HL-60/S4 treated with phorbol 12-myristate 13-acetate at 8.2 ng/mL for 4 days and 3 days (cell line): Measurements from ENCODE around the gene TMEM151B.

Experiments used
- in situ Hi-C: fragments of 300-500 bp; cut with MboI; formaldehyde crosslinking; loops from 2 replicates; pipeline ENCODE4 v1.15.0; 2022; ENCODE audit warnings: low sequenced_read_pairs

Gene TMEM151B

DNA sequence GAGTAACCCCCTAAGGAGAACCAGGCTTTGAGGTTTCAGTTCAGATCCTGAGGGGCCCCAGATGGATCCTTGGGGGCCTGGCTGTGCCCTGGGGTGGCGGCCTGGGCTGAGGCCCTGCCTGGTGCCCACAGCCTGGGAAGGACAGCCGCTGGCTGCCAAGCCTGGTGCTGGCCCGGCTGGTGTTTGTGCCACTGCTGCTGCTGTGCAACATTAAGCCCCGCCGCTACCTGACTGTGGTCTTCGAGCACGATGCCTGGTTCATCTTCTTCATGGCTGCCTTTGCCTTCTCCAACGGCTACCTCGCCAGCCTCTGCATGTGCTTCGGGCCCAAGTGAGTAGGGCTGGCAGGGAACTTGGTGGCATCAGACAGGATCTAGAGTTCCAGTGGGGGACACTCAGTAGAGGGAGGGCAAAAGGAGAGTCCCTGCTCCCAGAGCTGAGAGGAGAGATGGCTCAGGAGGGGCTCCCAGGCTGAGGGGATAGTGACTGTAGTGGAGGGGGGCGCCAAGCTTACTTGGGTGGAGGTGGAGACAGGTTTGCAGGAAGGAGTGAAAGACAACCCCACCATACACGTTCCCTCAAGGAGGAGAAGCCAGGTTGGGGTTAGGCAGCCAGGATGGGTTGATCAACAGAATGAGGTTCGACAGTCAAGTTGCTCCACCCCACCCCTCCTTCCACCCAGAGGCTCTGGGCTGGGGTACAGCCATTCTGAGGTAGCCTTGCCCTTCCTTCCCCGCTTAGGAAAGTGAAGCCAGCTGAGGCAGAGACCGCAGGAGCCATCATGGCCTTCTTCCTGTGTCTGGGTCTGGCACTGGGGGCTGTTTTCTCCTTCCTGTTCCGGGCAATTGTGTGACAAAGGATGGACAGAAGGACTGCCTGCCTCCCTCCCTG, 37.3 kb upstream of the TMEM151B start:
- in situ Hi-C loops: no loop called here

DNA sequence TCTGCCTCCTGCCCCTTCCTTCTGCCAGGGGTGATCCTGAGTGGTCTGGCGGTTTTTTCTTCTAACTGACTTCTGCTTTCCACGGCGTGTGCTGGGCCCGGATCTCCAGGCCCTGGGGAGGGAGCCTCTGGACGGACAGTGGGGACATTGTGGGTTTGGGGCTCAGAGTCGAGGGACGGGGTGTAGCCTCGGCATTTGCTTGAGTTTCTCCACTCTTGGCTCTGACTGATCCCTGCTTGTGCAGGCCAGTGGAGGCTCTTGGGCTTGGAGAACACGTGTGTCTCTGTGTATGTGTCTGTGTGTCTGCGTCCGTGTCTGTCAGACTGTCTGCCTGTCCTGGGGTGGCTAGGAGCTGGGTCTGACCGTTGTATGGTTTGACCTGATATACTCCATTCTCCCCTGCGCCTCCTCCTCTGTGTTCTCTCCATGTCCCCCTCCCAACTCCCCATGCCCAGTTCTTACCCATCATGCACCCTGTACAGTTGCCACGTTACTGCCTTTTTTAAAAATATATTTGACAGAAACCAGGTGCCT, 36.6 kb upstream of the TMEM151B start:
- in situ Hi-C loops: no loop called here

DNA sequence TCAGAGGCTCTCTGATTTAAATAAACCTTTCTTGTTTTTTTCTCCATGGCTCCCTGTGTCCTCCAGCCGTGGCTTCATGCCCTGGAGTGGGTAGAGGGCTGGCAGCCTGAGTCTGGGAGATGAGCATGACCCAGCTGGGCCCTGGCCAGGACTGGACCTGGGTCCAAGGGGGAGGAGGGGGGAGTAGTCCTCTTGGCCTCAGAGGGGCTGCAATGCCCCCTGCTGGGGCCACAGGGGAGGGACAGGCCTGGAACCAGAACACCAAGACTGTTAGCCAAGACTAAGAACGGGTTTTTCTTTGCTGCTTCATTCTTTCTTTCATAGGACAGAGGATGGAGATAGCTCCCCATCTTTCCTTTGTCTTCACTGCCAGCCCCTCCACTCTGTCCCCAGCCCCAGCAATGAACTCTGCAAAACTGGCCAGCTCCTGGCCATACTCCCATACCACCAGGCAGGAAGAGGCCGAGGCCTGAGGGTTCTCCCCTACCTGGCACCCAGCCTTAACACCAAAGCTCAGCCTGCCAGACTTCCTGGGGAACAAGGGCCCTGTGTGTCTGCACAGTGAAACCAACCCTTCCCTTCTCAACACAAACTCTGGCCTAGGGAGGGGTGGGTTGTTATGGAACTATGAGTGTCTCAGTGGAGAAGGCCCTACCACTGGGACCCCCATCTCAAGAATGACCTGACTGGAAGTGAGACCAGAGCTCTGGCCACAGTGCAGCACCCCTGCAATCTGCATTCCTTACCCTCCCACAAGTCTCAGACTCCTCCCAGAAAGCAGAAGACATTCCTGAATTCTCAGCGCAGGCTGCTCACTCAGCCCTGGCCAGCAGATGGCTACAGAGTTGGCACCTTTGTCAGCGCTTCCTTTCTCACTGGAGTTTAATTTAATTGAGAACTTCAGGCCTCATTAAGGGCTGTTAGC, 35.9 kb upstream of the TMEM151B start:
- in situ Hi-C loops: no loop called here

DNA sequence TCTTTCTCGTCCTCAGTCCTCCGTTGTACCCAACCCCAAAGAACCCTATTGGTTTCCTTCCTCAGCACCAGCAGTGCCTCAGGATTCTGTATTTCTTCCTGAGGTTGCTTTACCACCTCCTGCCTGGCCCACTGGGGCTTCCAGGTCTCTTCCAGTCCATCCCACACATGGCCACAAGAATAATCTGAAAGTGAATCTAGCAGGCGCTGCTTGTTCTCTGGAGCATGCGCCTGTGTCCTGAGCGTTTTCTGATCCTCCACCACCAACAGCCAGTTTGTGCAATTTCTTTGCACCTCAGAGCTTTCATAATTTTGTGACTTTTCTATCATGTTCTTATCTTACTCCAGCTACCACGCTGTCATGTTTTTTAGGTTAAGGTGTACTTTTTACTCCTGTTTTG, 35.0 kb upstream of the TMEM151B start:
- in situ Hi-C loops: no loop called here

DNA sequence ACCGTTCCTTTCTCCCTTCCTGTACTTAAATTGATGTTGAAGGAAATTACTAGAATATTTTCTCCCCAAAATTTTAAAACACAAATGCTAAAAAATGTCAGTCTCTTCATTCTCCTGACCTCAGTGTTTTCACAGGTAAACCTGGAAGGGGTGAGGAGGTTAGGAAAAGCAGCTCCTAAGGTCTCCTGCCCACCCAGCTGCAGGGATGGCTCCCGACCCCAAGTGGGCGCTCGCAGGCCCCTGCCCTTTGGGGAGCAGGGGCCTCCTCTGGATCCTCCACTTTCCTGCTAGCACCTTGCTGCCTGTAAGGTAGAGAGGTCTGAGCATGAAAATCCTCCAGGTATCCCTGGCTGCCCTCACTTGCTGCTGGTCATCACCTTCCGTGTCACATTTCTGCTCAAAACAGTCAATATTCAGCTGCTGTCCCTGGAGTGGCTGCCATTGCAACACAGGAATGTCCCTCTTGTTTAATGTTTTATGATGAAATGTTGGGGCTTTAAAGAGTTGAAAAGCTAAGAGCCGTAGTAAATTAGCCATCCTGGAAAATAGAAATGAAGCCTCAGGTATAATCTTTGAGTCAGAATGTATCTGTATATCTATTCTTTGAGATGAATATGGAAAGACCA, 34.2 kb upstream of the TMEM151B start:
- in situ Hi-C loops: no loop called here

DNA sequence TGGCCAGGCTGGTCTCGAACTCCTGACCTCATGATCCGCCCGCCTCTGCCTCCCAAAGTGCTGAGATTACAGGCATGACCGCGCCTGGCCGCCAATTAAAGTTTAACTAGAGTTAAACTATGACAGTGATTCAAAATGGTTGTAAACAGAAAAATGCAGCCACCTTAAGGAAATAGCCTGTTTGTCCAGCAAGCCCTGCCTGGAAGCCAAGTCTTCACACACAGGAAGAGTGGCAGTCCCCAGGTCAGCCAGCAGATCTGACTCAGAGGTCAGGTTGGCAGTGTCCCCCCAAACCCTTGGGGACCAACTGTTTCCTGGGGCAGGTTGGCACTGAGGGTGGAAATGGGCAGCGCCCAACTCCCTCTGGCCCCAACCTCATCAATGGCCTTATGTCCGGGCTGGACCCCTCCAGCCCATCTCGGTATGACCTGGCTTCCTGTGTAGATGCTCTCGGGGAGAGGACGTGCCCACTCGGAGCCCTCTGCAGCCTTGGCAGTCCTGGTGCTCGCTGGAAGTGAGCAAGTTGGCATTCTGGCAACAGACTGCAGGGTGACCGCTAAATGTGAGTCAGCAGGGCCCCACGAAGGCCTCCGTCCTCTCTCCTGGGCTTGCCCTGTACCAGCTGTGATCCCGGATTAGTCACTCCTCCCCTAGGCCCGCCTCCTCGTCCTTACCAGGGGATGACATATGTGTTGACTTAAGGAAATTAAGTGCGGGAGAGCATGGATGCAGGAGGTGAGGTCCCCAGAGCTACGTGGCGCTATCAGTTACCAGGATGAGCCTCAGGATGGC, 33.0 kb upstream of the TMEM151B start:
- in situ Hi-C loops: no loop called here

GRCh38 chr6:44237813-44238433, 32.3 kb upstream of the TMEM151B start:
- in situ Hi-C loops: no loop called here

DNA sequence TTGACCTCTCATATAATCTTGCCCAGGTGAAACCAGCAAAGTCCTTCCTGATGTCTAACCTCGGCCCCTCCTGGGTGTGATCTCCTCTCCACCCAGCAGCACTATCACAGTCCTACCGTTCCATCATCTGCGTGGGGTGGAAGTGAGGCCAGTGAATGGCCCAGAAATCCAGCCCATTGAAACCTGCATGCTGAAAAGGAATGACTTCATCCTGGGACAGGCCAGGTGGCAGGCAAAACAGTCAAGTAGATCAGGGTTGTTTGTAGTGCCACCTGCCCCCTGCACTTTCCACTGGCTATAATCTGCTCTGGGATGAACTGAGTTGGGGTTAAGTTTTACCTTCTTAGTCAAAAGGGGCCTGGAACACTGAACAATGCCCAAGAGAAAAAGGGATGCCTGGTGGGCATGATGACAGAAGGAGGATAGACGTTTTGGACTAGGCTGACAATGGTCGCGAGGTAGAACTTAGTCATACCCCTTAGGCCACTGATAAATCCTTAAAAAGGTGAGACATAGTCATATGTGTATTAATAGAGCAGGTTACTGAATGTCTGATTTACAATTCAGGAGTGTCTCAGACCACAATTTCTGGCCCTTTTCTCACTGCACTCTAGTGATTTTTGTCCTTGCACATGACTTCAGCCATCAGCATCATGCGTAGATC, 31.4 kb upstream of the TMEM151B start:
- in situ Hi-C loops: no loop called here

GRCh38 chr6:44243345-44243744, 26.9 kb upstream of the TMEM151B start:
- in situ Hi-C loops: no loop called here

DNA sequence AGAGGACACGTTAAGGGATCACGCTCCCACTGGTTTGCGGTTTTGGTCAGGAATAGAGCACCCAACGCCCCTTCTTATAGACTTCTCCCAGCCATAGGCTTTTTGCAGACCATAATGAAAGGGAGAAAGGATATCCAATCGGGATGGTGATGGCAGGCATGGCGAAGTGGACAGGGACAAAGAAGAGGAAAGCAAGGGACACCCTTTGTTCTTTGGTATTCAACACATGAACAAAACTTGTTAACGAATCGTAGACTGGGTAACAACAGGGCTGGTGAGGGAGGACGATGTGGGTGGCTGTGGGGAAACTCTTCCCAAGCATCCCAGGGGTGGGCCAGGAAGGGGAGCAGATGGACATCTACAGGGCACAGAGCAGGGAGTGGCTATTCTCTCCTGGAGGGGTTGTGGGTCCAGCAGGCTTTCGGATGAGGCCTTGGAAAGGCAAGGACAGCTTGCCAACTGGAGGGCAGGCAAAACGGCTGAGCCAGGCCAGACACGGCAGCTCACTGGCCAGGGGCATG, 24.8 kb upstream of the TMEM151B start:
- in situ Hi-C loops: no loop called here

GRCh38 chr6:44245912-44246662, 24.2 kb upstream of the TMEM151B start:
- in situ Hi-C loops: no loop called here

DNA sequence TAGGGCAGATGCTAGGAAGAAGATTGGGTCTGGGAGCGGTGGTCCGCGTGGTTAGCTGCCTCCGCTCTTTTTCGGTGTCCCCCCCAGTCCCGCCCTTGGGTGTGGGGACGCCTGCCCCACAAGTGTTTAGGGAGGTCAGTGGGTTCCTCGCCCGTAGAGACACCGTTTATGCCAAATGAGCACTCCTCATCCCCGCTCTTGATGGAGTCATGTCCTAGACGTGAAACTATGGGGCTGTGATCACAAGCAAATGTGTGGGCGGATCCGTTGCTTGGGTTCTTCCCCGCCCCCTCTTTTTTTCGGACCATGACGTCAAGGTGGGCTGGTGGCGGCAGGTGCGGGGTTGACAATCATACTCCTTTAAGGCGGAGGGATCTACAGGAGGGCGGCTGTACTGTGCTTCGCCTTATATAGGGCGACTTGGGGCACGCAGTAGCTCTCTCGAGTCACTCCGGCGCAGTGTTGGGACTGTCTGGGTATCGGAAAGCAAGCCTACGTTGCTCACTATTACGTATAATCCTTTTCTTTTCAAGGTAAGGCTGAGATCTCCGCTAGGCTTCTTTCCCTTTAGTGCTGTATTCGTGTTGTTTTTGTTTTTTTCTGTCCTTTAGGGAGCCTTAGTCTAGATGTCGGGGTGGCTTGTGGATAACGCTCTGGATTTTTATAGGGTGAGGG, 23.4 kb upstream of the TMEM151B start, which contains the start of gene HSP90AB1:
TSS of gene HSP90AB1 (plus strand) at position 439 of the 675 bp plus-strand sequence. CDS start 1,529 bp downstream, outside the sequence.
- in situ Hi-C loops: no loop called here

DNA sequence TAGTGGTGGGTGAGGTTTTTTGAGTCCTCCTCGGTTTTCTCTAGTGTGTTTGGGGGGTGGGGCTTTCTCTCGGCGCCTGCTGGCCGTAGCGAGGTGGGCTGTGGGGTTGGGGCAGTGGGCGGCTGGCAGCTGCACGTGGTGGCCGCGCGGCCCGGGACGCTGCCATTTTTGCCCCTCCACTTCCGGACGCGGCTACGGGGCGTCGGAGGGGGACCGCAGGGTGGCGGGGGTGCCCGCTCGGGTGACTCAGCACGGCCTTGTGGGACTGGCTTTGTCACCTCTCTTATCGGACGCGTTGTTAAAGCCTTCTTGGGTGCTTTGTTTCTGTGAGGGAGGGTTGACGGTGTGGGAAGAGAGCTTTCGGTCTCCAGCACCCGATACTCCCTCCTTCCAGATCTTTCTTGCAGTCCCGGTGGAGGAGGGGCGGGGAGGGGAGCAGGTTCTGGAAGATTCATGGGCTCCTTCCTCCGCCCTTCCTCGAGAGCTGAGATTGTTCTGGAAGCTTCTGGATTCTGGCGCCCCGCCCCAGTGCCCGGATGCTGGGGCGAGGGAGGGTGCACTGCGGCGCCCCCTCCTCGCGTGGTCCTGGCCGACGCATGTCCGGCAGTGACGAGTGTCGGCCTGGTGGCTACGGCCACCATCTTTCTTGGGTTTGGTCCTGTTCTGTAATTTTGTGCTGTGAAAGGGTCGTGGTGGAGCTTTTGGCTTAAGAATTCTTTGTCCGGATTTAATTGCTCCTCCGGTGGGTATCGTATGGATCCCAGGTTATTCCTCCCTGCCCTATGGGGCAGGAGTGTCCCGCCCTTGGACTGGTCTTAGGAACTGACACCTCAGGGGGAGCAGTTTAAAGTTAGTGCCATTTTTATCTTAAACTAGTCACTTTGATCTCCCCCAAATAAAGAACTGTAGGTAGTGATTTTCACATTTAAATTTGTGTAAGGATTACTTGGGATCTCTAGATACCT, 22.6 kb upstream of the TMEM151B start:
- in situ Hi-C loops: no loop called here

- in situ Hi-C loops: no loop called here
Measured at GRCh38 chr6:44248579-44248978, 21.7 kb upstream of the TMEM151B start.

GRCh38 chr6:44249082-44249748, 21.0 kb upstream of the TMEM151B start:
- in situ Hi-C loops: no loop called here
